ENCODE results near the gene CFAP221. TPM values are rescaled to one million over a fixed set of nuclear protein-coding genes. Genes with fewer than 3 reads are reported as not detected.

The CFAP221 gene
- total and polyA plus RNA-seq, 2 experiments from 2014 or later = 0.42 to 0.65 TPM

- TF ChIP-seq ZNF462 (CRISPR knock-in tag; IDR thresholded peaks at IDR 0.05) = no peak
Observed at GRCh38 chr2:119681203-119681867, 137.1 kb downstream of the CFAP221 start (continued).

GRCh38 chr2:119681868-119682220 is 137.6 kb downstream of the CFAP221 start:
- Histone ChIP-seq H3F3A (replicated peaks; ENCODE audit: low read depth) (no peaks in the 10 kb centered on the region; the same call in 1 of the 2 replicates), H4K20me1 (replicated peaks; ENCODE audit: insufficient read depth) (peaks cover 15% of the 10 kb centered on the region), H3K4me1 (ENCODE audit: insufficient read depth) (peaks cover 11% of the 10 kb centered on the region; the same call in 1 of the 2 replicates), H3K4me3 (no peak overlapping the region), H3K36me3 (ENCODE audit: insufficient read depth) (no peaks in the 10 kb centered on the region), H3K27ac (ENCODE audit: low read depth) (no peak overlapping the region), H3K27me3 (ENCODE audit: insufficient read depth) (no peaks in the 10 kb centered on the region), H2AFZ (no peak overlapping the region), H3K4me2 (no peak overlapping the region), H3K79me2 (replicated peaks; ENCODE audit: insufficient read depth) (peaks cover 20% of the 10 kb centered on the region), H3K9me2 (ENCODE audit: insufficient read depth) (no peaks in the 10 kb centered on the region)
- ATAC-seq (no peak), DNase-seq (ENCODE audit: low spot score) (no peak)
- peaks cover 9% of the 10 kb centered on the region for H3K27me3 Mint-ChIP-seq (ENCODE audit: insufficient read depth, low read depth, poor library complexity)
- no peaks in the 10 kb centered on the region for H3K9me3 Mint-ChIP-seq
- H3K36me3 Mint-ChIP-seq (ENCODE audit: low read depth) = peaks cover 30% of the 10 kb centered on the region
- H3K4me1 Mint-ChIP-seq = peaks cover 48% of the 10 kb centered on the region
- no peak overlapping the region for H3K27ac Mint-ChIP-seq
- no peak overlapping the region; the same call in 2 of the 3 replicates for H3K4me3 Mint-ChIP-seq
- TF ChIP-seq NANOG (IDR thresholded peaks at IDR 0.05; ENCODE audit: borderline replicate concordance) (no peak), EZH2 (IDR thresholded peaks at IDR 0.05; ENCODE audit: low read depth, unreplicated experiment) (no peak), JUNB (IDR thresholded peaks at IDR 0.05; ENCODE audit: unreplicated experiment) (no peak), ZNF331 (CRISPR knock-in tag; IDR thresholded peaks at IDR 0.05; ENCODE audit: low read depth) (no peak), POLR2AphosphoS5 (IDR thresholded peaks at IDR 0.05; ENCODE audit: low read depth) (no peak), EZH2phosphoT487 (IDR thresholded peaks at IDR 0.05; ENCODE audit: unreplicated experiment) (no peak), STAT1 (IDR thresholded peaks at IDR 0.05; ENCODE audit: unreplicated experiment) (no peak), ZNF114 (CRISPR knock-in tag; IDR thresholded peaks at IDR 0.05) (no peak)
- TF ChIP-seq, protein P1, sequence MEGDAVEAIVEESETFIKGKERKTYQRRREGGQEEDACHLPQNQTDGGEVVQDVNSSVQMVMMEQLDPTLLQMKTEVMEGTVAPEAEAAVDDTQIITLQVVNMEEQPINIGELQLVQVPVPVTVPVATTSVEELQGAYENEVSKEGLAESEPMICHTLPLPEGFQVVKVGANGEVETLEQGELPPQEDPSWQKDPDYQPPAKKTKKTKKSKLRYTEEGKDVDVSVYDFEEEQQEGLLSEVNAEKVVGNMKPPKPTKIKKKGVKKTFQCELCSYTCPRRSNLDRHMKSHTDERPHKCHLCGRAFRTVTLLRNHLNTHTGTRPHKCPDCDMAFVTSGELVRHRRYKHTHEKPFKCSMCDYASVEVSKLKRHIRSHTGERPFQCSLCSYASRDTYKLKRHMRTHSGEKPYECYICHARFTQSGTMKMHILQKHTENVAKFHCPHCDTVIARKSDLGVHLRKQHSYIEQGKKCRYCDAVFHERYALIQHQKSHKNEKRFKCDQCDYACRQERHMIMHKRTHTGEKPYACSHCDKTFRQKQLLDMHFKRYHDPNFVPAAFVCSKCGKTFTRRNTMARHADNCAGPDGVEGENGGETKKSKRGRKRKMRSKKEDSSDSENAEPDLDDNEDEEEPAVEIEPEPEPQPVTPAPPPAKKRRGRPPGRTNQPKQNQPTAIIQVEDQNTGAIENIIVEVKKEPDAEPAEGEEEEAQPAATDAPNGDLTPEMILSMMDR (conservative IDR thresholded peaks at IDR 0.05; ENCODE audit: low read depth in 2 of 2) = no peak

Measured in GM23338 (cell line).